PC-9 (cell line): ENCODE results near the gene DENND2A. TPM values are rescaled to one million over a fixed set of nuclear protein-coding genes. Genes with fewer than 3 reads are reported as not detected.

ENCODE experiments used
- BruUV-seq: library from RNA; stranded (reverse); fragments of 400-500 nt; replicated peaks from 2 replicates; lab custom pipeline; 2021; lab: Mats Ljungman, UMichigan
- CTCF ChIA-PET: fragments of 300-600 bp; sonication (Branson Sonifier 250); formaldehyde crosslinking; loops from one replicate; lab custom pipeline; 2022; ENCODE audit warnings: antibody characterized with exemption; lab: Charles Lee
- POLR2A ChIA-PET: fragments of 300-600 bp; sonication (Branson Sonifier 250); formaldehyde crosslinking; loops from one replicate; lab custom pipeline; 2022; ENCODE audit warnings: antibody characterized with exemption; ENCODE audit not compliant: unreplicated experiment; lab: Charles Lee
- DNase-seq, 2 experiments: peaks; one replicate each; pipeline versions ENCODE4 v3.0.0 to v3.0.0-alpha.2; 2015 to 2022; ENCODE audit warnings: mixed read lengths in 1 of 2
- H2AFZ ChIP-seq: fragments of 200-600 bp; sonication (generic); 2 replicates; pipeline ENCODE4 v1.8.1; 2017; ENCODE audit warnings: antibody characterized with exemption
- H3F3A ChIP-seq: fragments of 200-600 bp; sonication (generic); 2 replicates; pipeline ENCODE4 v1.8.1; 2017; ENCODE audit warnings: antibody characterized with exemption, mild to moderate bottlenecking, low read depth; ENCODE audit not compliant: insufficient read depth
- H3K27ac ChIP-seq: fragments of 200-600 bp; sonication (generic); 2 replicates; pipeline ENCODE4 v1.6.1; 2016; ENCODE audit warnings: mixed run types
- H3K27me3 ChIP-seq: fragments of 200-600 bp; sonication (generic); 2 replicates; pipeline ENCODE4 v1.6.1; 2016; ENCODE audit warnings: low read depth, mixed run types; ENCODE audit not compliant: insufficient read depth
- H3K36me3 ChIP-seq: fragments of 200-600 bp; sonication (generic); 2 replicates; pipeline ENCODE4 v1.6.1; 2016; ENCODE audit warnings: low read depth, mixed run types
- H3K4me1 ChIP-seq: fragments of 200-600 bp; sonication (generic); replicated peaks from 2 replicates; pipeline ENCODE4 v1.6.1; 2016; ENCODE audit warnings: mixed run types; ENCODE audit not compliant: insufficient read depth
- H3K4me2 ChIP-seq: fragments of 200-600 bp; sonication (generic); 2 replicates; pipeline ENCODE4 v1.6.1; 2017; ENCODE audit warnings: mixed run types
- H3K4me3 ChIP-seq: fragments of 200-600 bp; sonication (generic); 2 replicates; pipeline ENCODE4 v1.6.1; 2016; ENCODE audit warnings: mixed run types
- H3K79me2 ChIP-seq: fragments of 200-600 bp; sonication (generic); 2 replicates; pipeline ENCODE4 v1.6.1; 2017; ENCODE audit warnings: low read depth, mixed run types
- H3K9me2 ChIP-seq: fragments of 200-600 bp; sonication (generic); 2 replicates; pipeline ENCODE4 v1.8.1; 2017; ENCODE audit warnings: mild to moderate bottlenecking; ENCODE audit not compliant: insufficient read depth
- H3K9me3 ChIP-seq: fragments of 200-600 bp; sonication (generic); 2 replicates; pipeline ENCODE4 v1.8.1; 2016; ENCODE audit warnings: low read depth; ENCODE audit not compliant: insufficient read depth
- H4K20me1 ChIP-seq: fragments of 200-600 bp; sonication (generic); 2 replicates; pipeline ENCODE4 v1.8.1; 2017; ENCODE audit not compliant: insufficient read depth
- EZH2 ChIP-seq: fragments of 200-600 bp; sonication (generic); IDR thresholded peaks from 2 replicates; pipeline ENCODE4 v1.8.0; 2017; ENCODE audit warnings: antibody characterized with exemption, low read depth
- intact Hi-C: fragments of 100-400 bp; cut with micrococcal nuclease; formaldehyde crosslinking; loops from one replicate; pipeline ENCODE4 v1.10.0; 2022; ENCODE audit not compliant: unreplicated experiment
- total RNA-seq: library from RNA; stranded (reverse); gene quantifications from 2 replicates; pipeline ENCODE4 v1.2.3, GENCODE V29; 2021
- TF ChIP-seq, protein P1 (sequence below): fragments of 200-600 bp; sonication (generic); conservative IDR thresholded peaks from 2 replicates; pipeline ENCODE4 v1.6.1; 2017; ENCODE audit warnings: mixed run types, antibody characterized with exemption, mild to moderate bottlenecking, moderate library complexity

DENND2A gene
- total RNA-seq, 1 experiment from 2014 or later: 4.2 TPM

DNA sequence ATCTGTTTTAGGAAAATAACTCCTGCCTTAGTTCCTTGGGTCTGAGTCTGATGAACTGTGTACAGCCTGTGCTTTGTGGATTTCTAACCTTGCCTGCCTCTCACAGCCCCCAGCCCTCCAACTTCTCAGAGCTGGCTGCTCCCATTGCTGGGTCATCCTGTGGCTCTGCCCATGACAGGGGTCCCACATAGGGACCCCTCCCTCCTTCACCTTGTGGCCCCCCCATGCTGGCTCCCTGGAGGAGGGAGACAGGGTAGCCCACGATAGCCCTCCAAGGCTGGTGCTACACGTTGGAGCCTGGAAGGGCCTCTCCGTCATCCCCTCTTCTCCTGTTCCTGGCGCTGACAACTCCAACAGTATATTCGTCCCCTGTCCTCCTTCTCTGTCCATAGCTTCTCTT, 2.8 kb upstream of the DENND2A start:
- H3K27me3 ChIP-seq: no peaks in the 10 kb centered on the region
- no peaks in the 10 kb centered on the region for H4K20me1 ChIP-seq
- H3K79me2 ChIP-seq: peaks cover 15% of the 10 kb centered on the region
- peaks cover 27% of the 10 kb centered on the region for H3K4me1 ChIP-seq
- H3K4me2 ChIP-seq: no peak overlapping the region
- BruUV-seq: no TSS peak
- H3K9me3 ChIP-seq: no peaks in the 10 kb centered on the region
- peaks cover 26% of the 10 kb centered on the region for H3F3A ChIP-seq
- H3K9me2 ChIP-seq: no peaks in the 10 kb centered on the region
- TF ChIP-seq EZH2: no peak
- TF ChIP-seq, protein P1, sequence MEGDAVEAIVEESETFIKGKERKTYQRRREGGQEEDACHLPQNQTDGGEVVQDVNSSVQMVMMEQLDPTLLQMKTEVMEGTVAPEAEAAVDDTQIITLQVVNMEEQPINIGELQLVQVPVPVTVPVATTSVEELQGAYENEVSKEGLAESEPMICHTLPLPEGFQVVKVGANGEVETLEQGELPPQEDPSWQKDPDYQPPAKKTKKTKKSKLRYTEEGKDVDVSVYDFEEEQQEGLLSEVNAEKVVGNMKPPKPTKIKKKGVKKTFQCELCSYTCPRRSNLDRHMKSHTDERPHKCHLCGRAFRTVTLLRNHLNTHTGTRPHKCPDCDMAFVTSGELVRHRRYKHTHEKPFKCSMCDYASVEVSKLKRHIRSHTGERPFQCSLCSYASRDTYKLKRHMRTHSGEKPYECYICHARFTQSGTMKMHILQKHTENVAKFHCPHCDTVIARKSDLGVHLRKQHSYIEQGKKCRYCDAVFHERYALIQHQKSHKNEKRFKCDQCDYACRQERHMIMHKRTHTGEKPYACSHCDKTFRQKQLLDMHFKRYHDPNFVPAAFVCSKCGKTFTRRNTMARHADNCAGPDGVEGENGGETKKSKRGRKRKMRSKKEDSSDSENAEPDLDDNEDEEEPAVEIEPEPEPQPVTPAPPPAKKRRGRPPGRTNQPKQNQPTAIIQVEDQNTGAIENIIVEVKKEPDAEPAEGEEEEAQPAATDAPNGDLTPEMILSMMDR: no peak
- no peak overlapping the region for H3K4me3 ChIP-seq
- no peak for DNase-seq
- no peak overlapping the region for H3K27ac ChIP-seq
- no peaks in the 10 kb centered on the region for H3K36me3 ChIP-seq
- H2AFZ ChIP-seq: no peak overlapping the region
- POLR2A ChIA-PET: no interaction called here
- CTCF ChIA-PET: no interaction called here
- intact Hi-C loops: no loop called here

DNA sequence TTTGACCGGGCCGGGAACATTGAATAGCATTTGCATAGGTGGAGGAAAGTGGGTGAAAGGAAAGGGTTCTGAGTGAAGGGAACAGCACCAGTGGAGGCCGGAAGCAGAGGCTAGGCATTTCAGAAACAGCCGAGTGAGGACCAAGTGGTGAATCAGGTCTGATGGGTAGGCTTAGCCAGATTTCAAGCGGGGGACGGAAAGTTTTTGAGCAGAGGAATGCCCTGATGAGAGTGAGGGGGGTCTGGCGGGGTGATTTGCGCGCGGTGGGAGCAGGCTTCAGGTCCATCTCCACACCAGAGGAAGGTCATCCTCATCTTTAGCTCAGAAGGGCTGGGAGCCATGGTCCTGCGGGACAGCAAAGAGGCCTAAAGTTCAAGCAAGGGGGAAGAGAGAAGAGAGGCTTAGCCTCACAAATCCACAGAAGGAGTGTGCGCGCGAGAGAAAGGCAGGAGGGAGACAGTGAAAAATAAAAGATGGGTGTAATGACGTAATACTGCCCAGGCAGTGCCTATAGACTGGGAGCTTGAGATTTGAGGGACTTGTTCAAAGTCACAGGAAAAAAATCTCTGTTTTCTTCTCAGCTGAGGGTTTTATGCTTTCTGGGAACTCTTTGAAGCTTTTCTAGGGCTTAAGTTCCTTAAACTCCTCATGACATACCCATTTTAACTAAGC, 1.0 kb upstream of the DENND2A start:
- ChIA-PET POLR2A (interaction anchor here (0.7 kb wide), 1 partner anchor 19 kb away, joined by 3 read pairs; no protein-coding TSS in a partner anchor), CTCF (no interaction called here)
- peaks cover 15% of the 10 kb centered on the region for H3K79me2 ChIP-seq
- no peaks in the 10 kb centered on the region for H3K27me3 ChIP-seq
- H2AFZ ChIP-seq: peak overlapping the region; percentile 98; the same call in 1 of the 2 replicates
- peaks cover 41% of the 10 kb centered on the region for H3F3A ChIP-seq
- H3K27ac ChIP-seq: peak overlapping the region; percentile 0; the same call in 1 of the 2 replicates
- peaks cover 43% of the 10 kb centered on the region for H3K4me1 ChIP-seq
- DNase-seq: no peak
- H4K20me1 ChIP-seq: no peaks in the 10 kb centered on the region
- intact Hi-C loops: no loop called here
- no peaks in the 10 kb centered on the region for H3K36me3 ChIP-seq
- TF ChIP-seq, protein P1: no peak
- TF ChIP-seq EZH2: no peak
- no peaks in the 10 kb centered on the region for H3K9me3 ChIP-seq
- peak overlapping the region; percentile 69 for H3K4me3 ChIP-seq
- peak overlapping the region; percentile 90 for H3K4me2 ChIP-seq
- BruUV-seq: no TSS peak
- H3K9me2 ChIP-seq: no peaks in the 10 kb centered on the region

DNA sequence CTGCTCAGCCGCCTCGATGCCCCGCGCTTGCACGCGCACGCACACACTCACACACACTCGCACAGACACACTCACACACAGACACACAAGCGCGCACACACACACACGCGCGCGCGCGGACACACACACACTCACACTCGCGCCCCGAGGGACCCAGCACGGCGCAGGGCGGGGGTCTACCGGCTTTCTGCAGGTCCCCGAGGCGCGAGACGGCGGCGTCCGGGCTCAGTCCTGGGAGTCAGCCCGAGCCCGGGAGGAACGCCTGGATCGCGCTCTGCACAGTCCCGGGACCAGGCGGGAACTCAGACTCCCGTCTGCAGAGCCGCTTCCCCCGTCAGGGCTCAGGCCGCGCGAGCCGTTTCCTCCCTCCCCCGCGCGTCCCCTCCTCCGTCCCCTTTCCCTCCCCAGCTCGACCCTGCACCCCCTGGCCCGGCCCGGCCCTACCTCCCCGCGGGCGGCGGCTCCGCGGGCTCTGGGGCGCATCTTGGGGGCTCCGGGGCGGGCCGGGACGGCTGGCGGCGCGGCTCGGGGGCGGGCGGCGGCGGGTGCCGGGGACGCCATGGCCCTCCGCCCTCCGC, 464 bp downstream of the DENND2A start:
- no peaks in the 10 kb centered on the region for H3K9me2 ChIP-seq
- no TSS peak for BruUV-seq
- H3K4me2 ChIP-seq: peak overlapping the region; percentile 99
- peak overlapping the region; percentile 88 for H3K4me3 ChIP-seq
- no peak for DNase-seq
- H3K27ac ChIP-seq: no peak overlapping the region
- no peaks in the 10 kb centered on the region for H3K9me3 ChIP-seq
- H3K79me2 ChIP-seq: peaks cover 19% of the 10 kb centered on the region
- ChIA-PET CTCF (interaction anchor here (1.0 kb wide), 1 partner anchor 11 kb away, joined by 12 read pairs; no protein-coding TSS in a partner anchor), POLR2A (interaction anchor here (0.6 kb wide), 1 partner anchor 210 kb away, joined by 3 read pairs; no protein-coding TSS in a partner anchor)
- peak overlapping the region; percentile 96 for H2AFZ ChIP-seq
- H4K20me1 ChIP-seq: no peaks in the 10 kb centered on the region
- TF ChIP-seq, protein P1: no peak
- TF ChIP-seq EZH2: no peak
- peaks cover 43% of the 10 kb centered on the region for H3K4me1 ChIP-seq
- no peaks in the 10 kb centered on the region for H3K36me3 ChIP-seq
- H3K27me3 ChIP-seq: no peaks in the 10 kb centered on the region
- peaks cover 41% of the 10 kb centered on the region for H3F3A ChIP-seq
- intact Hi-C loops: no loop called here
